Measurements from ENCODE around the gene DLEC1.

The DLEC1 gene

DNA sequence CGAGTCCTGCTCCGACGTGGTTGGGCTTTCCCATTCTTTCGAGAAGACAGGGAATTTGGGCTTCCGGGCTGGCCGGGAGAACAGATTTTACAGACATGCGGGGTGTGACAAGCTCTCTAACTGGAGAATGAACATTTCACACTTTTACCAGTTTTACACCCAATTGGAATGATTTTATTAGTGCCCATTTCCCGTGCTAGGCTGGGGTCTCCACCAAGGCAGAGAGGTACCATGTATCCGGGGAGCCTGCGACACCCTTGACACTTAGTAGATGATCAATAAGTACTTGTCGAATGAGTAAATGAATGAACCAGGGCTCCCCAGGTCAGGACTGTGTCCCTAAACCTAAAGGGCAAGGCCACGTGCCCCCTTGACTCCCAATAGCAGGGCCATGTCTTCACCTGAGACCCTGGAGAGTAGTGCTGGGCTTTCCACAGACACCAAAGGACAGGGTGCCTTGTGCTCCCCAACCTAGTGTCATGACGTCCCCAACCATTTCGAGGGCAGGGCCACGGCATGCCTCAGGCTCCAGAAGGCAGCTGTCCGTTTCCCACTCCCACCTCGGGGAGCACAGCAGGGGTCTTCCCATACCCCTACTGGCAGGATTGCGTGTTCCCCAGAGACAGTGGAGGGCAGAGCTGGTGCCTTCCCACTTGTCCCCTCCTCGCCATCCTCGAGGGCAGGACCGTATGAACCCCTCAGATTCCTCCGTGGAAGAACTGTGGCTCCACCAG lies 98.8 kb downstream of the DLEC1 start:
- no peak for DNase-seq (ENCODE audit: low read depth)

DNA sequence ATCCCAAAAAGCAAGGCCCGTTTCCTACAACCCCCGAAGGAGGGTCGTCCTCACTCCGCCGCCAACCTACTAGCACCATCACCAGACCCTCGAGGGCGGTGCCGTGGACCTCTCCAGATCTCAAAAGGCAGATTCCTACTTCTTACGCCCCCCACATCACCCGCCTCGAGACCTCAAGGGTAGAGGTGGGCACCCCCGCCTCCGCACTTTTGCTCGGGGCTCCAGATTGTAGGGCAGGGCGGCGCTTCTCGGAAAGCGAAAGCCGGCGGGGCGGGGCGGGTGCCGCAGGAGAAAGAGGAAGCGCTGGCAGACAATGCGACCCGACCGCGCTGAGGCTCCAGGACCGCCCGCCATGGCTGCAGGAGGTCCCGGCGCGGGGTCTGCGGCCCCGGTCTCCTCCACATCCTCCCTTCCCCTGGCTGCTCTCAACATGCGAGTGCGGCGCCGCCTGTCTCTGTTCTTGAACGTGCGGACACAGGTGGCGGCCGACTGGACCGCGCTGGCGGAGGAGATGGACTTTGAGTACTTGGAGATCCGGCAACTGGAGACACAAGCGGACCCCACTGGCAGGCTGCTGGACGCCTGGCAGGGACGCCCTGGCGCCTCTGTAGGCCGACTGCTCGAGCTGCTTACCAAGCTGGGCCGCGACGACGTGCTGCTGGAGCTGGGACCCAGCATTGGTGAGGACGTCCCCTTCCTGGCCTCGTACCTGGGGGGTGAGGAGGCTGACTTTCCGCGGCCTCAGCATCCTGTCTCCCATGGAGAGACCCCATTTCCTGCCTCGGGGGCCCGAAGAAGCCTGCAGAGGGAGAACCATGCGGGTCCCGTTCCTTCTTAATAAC lies 99.6 kb downstream of the DLEC1 start, which contains the start of gene MYD88:
Gene MYD88, plus strand, starts transcription at position 313 of the 842 bp plus-strand sequence. Its CDS starts 40 bp downstream, at position 353.
- DNase-seq (ENCODE audit: low read depth) = peak; percentile 80

DNA sequence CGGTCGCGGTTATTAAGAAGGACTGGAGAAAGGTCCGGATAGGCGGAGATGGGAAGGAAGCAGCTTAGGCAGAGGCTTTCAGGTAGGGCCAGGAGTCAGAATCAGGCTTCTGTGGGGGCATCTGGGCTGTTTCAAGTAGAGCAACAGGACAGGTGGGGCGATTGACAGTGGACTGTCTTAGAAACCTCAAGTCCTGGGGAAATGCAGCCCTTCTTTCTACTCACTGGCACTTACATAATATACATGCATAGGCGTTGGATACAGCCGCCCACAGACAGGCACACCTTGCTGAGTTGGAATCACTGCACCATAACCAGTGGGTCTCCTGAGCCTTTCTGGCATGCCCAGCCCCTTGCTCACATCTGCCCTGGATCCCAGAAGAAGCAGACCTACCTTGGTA lies 100.2 kb downstream of the DLEC1 start:
- DNase-seq (ENCODE audit: low read depth) = no peak

DNA sequence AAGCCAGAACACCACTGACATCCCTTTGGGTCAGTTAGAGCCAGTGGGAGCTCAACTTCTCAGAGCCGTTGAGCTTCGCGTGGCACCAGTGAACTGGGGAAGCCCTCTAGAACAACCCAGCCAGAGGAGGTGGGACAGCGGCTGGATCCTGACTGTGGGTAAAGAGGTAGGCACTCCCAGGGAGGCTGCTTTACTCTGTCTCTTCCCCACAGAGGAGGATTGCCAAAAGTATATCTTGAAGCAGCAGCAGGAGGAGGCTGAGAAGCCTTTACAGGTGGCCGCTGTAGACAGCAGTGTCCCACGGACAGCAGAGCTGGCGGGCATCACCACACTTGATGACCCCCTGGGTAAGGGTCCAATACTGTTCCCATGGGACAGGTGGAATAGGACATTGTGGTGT lies 100.6 kb downstream of the DLEC1 start:
- no peak for DNase-seq (ENCODE audit: low read depth)

DNA sequence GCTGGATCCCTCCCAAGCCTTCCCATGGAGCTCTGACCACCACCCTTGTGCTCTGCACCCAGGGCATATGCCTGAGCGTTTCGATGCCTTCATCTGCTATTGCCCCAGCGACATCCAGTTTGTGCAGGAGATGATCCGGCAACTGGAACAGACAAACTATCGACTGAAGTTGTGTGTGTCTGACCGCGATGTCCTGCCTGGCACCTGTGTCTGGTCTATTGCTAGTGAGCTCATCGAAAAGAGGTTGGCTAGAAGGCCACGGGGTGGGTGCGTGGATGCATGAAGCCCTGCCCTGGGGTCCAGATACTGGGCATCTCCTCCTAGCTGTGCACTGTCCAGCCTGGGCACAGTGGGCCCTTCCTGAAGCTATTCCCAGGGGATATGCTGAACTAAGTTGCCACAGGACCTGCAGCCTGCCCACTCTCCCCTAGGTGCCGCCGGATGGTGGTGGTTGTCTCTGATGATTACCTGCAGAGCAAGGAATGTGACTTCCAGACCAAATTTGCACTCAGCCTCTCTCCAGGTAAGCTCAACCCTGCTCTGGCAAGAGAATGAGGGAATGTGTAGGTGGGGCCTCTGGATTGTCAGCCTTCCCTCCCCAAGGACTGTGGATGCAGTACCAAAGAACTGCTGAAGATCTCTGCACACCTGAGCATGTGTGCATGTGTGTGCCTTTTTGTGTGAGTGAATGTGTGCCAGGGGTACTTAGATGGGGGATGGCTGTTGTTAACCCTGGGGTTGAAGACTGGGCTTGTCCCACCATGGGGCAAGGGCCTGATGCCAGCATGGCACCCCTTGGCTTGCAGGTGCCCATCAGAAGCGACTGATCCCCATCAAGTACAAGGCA lies 101.5 kb downstream of the DLEC1 start:
- no peak for DNase-seq (ENCODE audit: low read depth)

DNA sequence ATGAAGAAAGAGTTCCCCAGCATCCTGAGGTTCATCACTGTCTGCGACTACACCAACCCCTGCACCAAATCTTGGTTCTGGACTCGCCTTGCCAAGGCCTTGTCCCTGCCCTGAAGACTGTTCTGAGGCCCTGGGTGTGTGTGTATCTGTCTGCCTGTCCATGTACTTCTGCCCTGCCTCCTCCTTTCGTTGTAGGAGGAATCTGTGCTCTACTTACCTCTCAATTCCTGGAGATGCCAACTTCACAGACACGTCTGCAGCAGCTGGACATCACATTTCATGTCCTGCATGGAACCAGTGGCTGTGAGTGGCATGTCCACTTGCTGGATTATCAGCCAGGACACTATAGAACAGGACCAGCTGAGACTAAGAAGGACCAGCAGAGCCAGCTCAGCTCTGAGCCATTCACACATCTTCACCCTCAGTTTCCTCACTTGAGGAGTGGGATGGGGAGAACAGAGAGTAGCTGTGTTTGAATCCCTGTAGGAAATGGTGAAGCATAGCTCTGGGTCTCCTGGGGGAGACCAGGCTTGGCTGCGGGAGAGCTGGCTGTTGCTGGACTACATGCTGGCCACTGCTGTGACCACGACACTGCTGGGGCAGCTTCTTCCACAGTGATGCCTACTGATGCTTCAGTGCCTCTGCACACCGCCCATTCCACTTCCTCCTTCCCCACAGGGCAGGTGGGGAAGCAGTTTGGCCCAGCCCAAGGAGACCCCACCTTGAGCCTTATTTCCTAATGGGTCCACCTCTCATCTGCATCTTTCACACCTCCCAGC lies 102.4 kb downstream of the DLEC1 start:
- DNase-seq (ENCODE audit: low read depth) = no peak

DNA sequence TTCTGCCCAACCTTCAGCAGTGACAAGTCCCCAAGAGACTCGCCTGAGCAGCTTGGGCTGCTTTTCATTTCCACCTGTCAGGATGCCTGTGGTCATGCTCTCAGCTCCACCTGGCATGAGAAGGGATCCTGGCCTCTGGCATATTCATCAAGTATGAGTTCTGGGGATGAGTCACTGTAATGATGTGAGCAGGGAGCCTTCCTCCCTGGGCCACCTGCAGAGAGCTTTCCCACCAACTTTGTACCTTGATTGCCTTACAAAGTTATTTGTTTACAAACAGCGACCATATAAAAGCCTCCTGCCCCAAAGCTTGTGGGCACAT lies 102.9 kb downstream of the DLEC1 start:
- no peak for DNase-seq (ENCODE audit: low read depth)

DNA sequence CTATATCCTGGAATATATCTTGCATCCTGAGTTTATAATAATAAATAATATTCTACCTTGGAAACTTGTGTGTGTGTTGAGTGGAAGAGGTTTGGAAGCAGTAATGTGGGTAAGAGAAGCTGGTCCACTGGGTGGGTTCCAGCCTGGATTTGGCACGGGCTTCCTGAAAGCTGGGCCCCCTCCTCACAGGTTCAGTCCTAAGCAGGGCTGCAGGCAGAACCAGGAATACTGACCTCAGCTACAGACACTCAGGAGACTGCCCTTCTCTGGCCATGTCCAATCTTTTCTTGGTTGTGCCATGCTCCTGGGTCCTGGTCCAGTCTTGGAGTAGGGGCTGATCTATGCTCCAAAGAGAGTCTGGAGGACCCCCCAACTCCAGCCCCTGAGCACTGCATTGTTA lies 104.0 kb downstream of the DLEC1 start:
- DNase-seq (ENCODE audit: low read depth) = no peak

DNA sequence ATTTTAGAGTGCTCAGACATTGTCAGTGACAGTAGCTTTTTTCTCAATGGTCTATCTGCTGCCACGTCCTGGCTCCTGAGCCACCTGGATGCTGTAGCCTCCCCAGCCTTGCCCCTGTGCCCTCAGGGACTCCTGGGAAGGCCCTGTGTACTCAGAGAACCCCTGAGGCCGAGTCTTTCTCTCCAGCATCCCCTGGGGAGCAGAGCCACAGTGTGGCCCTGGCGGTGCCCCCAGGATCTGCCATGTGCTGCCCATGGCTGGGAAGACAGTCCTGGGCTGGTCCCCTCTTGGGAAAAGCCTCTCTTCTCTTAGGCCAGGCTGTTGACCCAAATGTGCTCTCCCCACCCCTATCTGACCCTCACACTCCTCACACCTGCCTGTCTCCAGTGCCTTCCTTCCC lies 104.5 kb downstream of the DLEC1 start:
- DNase-seq (ENCODE audit: low read depth) = no peak

DNA sequence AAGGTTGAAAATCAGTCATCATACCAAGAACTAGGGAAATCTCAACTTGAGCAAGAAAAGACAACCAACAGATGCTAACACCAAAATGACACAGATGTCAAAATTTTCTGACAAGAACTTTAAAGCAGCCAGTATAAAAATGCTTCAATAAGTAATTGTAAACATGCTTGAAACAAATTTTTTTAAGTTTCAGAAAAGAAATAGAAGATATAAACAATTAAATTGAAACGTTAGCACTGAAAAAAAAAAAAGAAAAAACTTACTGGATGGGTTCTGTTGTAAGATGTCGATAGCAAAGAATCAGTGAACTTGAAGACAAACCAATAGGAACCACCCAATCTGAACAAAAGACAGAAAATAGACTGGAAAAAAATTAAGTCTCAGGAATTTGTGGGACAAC lies 107.5 kb downstream of the DLEC1 start:
- no peak for DNase-seq (ENCODE audit: low read depth)

DNA sequence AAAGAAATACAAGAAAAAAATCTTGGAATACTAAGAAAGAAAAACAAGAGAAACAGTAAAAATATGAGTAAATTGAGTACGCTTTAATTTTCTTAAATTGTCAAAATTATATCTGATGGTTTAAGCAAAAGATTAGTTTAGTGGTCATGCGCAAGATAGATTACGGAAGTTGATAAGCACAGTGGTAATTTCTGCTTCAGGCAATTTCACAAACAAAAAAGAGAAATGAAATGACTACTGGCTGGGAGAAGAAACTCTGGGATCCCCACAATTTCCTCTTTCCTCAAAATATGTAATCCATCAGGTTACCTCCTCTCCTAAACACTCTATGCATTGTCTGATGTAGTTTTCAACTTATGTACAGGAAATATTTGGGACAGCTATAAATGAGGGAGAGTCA lies 108.4 kb downstream of the DLEC1 start:
- no peak for DNase-seq (ENCODE audit: low read depth)

DNA sequence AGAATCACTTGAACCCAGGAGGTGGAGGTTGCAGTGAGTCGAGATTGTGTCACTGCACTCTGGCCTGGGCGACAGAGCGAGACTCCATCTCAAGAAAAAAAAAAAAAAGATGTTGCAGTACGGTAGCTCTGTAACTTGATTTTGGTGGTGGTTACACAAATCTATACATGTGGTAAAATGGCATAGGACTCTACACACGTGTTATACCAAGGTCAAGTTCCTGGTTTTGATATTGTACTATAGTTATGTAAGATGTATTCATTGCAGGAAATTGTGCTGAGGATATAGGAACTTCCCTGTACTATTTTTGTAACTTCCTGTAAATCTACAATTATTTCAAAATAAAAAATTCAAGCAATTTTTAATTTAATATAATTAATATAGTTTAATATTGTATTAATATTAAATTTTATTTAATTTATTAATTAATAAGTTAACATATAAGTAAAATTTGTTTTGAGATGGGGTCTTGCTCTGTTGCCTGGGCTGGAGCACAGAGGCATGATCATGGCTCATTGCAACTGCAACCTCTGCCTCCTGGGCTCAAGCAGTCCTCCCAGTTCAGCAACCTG lies 109.4 kb downstream of the DLEC1 start:
- DNase-seq (ENCODE audit: low read depth) = no peak

DNA sequence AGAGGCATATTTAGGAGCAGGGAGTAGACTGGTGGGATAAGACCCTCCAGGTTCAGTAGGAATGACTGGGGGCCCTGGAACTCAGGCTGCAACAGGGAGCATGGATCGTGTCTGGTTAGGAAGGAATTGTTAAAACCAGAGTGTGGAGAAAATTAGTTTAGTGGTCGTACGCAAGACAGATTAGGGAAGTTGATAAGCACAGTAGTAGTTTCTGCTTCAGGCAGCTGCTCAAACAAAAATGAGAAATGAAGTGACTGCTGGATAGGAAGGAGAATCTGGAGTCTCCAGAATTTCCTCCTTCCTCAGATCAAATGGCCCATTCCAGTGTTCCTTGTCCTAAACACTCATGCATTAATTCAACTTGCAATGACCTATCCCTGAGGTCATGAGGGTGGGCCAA lies 110.7 kb downstream of the DLEC1 start:
- DNase-seq (ENCODE audit: low read depth) = no peak

DNA sequence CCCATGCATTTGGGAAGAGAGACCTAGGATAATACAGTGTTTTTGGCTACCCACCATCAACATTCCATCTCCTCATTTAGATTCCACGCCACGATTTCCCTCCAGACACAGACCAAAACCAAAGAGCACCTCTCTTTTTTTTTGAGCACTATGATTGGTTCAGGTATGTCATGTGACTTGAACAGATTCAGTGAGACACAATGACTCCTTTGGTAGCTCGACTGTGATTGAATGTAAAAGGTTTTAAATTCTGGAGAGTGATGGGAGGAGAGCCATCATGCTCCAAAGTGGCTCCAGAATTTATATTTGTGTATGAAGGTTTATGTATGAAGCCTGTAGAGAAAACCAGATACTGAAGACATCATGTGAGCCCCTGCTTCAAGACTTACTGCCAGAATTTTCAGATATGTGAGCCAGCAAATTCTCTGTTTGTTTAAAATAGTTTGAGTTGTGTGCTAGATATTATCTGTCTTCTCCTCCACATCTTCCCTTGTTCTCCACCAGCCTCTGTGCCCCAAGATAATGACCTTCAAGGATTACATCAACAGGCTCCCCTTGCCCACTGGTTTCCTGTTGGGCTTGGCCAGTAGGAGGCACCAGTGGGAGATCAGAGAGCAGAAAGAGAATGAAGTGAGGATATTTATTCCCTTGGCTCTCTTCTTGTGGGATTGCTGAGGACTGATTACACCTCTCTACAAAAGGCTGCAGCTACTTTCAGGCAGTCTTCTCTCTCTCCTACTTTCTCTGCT lies 111.9 kb downstream of the DLEC1 start:
- no peak for DNase-seq (ENCODE audit: low read depth)

DNA sequence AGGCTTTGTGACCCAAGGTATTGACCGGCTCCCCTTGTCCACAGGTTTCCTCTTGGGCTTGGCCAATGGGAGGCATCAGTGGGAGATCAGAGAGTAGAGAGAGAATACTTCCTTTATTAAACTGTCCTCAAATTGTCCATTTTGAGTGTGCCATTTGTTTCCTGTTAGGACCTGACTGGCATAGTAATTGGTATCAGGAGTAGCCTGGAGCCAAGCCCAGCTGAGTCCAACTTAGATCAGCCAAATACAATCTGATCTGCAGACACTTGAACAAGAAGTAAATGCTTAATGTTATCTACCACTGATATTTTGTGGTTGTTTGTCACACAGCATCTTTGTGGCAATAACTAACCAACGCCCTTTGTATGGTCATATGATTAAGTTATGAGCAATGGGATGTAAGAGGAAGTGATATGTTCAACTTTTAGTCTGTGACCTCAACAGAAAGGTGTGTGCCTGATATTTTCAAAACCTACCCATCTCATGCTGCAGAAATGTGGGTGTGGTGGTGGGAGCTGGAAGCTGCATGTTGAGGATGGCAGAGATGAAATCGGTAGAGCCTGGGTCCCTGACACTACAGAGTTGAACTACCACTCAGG lies 112.8 kb downstream of the DLEC1 start:
- no peak for DNase-seq (ENCODE audit: low read depth)

DNA sequence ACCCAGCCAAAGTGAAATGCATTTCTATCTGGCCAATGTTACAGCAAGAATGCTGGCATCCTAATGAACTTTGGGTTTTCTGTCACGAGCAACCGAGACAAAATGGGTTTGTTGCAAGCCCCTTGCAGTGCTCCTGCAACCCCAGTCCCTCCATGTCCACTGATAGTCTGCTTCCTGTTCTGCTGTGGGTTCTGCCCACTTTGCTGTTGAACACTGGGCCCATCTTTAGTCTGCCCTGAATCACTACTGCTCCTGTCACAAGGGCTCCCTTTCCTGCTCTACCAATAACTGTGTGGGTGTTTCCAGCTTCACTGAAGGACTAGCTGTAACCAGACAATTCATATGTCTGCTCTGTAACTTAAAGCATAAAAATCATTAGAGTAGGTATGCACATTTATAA lies 113.6 kb downstream of the DLEC1 start:
- DNase-seq (ENCODE audit: low read depth) = no peak

DNA sequence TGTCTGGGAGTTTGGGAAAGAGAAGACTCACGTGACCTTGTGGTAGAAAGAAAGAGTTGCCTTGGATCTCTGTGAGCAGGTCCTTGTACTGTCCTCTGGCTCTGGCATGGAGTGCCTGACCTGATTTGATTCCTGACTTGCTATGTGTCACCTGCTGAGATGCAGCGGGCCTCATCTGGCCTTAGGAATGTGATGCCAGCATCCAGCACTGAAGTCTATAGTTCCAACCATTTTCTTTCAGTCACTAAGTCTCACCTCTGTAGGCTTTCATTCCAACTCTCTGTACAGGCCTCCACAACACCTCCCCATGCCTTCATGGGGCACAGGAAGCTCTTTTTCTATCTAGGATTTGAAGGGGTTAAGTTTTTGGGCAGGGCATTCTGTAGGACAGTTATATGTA lies 114.2 kb downstream of the DLEC1 start:
- DNase-seq (ENCODE audit: low read depth) = no peak

DNA sequence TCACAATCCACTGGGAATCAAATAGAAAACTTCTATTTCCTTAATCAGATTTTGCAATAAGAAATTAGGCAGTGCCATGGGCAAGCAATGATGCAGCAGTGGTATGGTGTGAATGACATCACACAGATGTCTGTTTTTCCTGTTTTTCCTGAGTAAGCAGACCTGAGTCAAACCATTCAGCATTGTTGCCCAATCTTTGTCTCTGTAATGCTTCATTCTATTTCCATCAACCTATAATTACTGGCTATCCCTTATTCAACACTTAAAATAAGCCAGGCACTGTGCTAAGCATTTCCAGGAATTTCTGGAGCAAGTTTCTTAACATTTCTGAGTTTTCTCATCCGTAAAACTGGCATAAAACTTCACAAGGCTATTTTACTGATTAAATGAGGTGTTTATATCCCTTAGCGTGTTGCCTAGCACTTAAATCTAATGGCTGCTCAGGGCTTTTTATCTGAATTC lies 115.1 kb downstream of the DLEC1 start:
- no peak for DNase-seq (ENCODE audit: low read depth)

DNA sequence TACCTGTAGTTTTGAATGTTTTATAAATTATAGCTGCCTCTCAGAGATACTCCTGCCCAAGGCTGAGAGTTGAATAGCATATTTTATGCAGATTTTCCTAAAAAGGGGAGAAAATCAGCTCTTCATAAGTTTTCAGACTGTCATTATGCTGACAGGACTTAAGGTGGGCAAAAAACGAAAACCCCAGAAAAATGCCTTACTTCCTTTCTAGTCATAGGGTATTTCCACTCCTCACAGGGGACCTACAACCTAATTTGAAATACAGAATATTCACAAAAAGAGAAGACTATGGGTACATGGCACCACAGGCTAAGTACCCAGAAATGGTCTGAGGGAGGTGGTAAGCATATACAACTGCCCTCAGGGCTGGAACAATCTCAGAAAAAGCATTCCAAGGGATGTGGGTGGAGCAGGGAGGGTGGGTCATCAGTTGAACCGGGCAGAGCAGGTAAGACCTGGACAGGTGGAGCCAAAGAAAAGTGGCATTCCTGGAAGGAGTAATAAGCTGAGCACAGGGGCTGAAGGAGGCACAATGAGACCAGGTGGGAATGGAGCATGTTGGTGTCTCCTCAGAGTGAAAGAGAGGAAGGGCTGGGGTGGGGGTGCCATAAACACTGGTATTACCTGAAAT lies 115.7 kb downstream of the DLEC1 start:
- DNase-seq (ENCODE audit: low read depth) = no peak

DNA sequence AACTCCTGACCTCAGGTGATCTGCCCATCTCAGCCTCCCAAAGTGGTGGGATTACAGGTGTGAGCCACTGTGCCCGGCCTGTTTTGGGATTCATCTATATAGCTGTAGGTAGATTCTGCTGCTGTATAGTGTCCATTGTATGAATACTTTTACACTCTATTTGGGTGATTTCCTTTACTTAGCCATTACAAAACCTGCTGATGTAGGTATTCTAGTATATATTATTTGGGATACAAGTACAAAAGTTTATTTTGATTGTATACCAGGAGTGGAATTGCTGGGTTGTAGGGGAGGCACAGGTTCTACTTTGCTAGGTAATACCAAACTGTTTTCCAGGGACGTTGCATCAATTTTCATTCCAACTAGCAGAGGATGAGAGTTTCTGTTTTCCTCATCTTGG lies 116.8 kb downstream of the DLEC1 start:
- DNase-seq (ENCODE audit: low read depth) = no peak
